Measurements from ENCODE around the gene DUT.

The DUT gene

DNA sequence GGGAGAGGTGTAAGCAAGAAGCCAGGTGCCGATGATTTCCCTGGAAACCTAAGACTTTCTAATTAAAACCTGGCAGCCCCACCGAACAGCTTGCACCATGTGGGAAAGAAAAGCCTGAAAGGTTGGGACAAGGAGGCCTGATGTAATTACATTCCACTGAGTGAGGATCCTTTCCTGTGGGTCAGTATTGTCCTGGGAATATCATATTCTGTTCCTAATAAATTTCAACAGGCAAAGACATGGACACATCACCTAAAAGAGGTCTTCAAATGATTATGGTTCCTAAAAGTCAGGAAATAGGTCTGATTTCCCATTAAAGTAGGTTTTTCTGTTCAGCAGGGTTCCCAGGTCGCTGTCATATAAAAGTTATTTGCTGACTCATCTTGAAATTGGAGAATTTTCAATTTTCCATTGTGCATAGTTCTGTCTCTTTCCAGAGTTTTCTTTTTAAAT lies 58.5 kb downstream of the DUT start:
- H3K4me2 ChIP-seq (ENCODE audit: low read depth, low read length): no peak overlapping the region
- no peaks in the 10 kb centered on the region for H4K20me1 ChIP-seq (ENCODE audit: insufficient read depth, low read length)
- no peaks in the 10 kb centered on the region for H3K27me3 ChIP-seq (replicated peaks; ENCODE audit: insufficient read depth, low read length)
- H3K4me3 ChIP-seq (ENCODE audit: low read length): no peak overlapping the region
- no peak for DNase-seq
- no peak for TF ChIP-seq EZH2 (optimal IDR thresholded peaks at IDR 0.05; ENCODE audit: low read depth, low read length)
- TF ChIP-seq EZH2phosphoT487 (IDR thresholded peaks at IDR 0.05; ENCODE audit: low read length): no peak
- no peak for TF ChIP-seq CTCF (IDR thresholded peaks at IDR 0.05; ENCODE audit: low read length)
- H3K4me1 ChIP-seq (ENCODE audit: low read length): no peaks in the 10 kb centered on the region
- H2AFZ ChIP-seq (ENCODE audit: low read length): no peak overlapping the region
- H3K9me2 ChIP-seq (replicated peaks; ENCODE audit: insufficient read depth, low read length): no peaks in the 10 kb centered on the region
- H3F3A ChIP-seq (ENCODE audit: insufficient read depth, low read length): no peaks in the 10 kb centered on the region
- H3K79me2 ChIP-seq (ENCODE audit: low read length): no peaks in the 10 kb centered on the region
- no peak overlapping the region for H3K9ac ChIP-seq (ENCODE audit: low read length)
- no peaks in the 10 kb centered on the region for H3K9me3 ChIP-seq (replicated peaks; ENCODE audit: insufficient read depth, low read length)
- no peaks in the 10 kb centered on the region for H3K36me3 ChIP-seq (replicated peaks; ENCODE audit: insufficient read depth, low read length)
- H3K27ac ChIP-seq (ENCODE audit: low read length): no peak overlapping the region

GRCh38 chr15:48391950-48392349 lies 60.7 kb downstream of the DUT start:
- no peaks in the 10 kb centered on the region for H3K27me3 ChIP-seq (replicated peaks; ENCODE audit: insufficient read depth, low read length)
- H3K79me2 ChIP-seq (ENCODE audit: low read length): no peaks in the 10 kb centered on the region
- H3K4me2 ChIP-seq (ENCODE audit: low read depth, low read length): no peak overlapping the region
- H3K4me3 ChIP-seq (ENCODE audit: low read length): no peak overlapping the region
- no peaks in the 10 kb centered on the region for H3K9me3 ChIP-seq (replicated peaks; ENCODE audit: insufficient read depth, low read length)
- H3F3A ChIP-seq (ENCODE audit: insufficient read depth, low read length): no peaks in the 10 kb centered on the region
- no peaks in the 10 kb centered on the region for H3K4me1 ChIP-seq (ENCODE audit: low read length)
- TF ChIP-seq CTCF (IDR thresholded peaks at IDR 0.05; ENCODE audit: low read length) (no peak), EZH2 (optimal IDR thresholded peaks at IDR 0.05; ENCODE audit: low read depth, low read length) (no peak), EZH2phosphoT487 (IDR thresholded peaks at IDR 0.05; ENCODE audit: low read length) (no peak)
- no peak for DNase-seq
- no peaks in the 10 kb centered on the region for H4K20me1 ChIP-seq (ENCODE audit: insufficient read depth, low read length)
- H3K27ac ChIP-seq (ENCODE audit: low read length): no peak overlapping the region
- no peak overlapping the region for H2AFZ ChIP-seq (ENCODE audit: low read length)
- H3K9me2 ChIP-seq (replicated peaks; ENCODE audit: insufficient read depth, low read length): no peaks in the 10 kb centered on the region
- H3K9ac ChIP-seq (ENCODE audit: low read length): no peak overlapping the region
- H3K36me3 ChIP-seq (replicated peaks; ENCODE audit: insufficient read depth, low read length): no peaks in the 10 kb centered on the region

- H3K36me3 ChIP-seq (replicated peaks; ENCODE audit: insufficient read depth, low read length): no peaks in the 10 kb centered on the region
- H3K9me3 ChIP-seq (replicated peaks; ENCODE audit: insufficient read depth, low read length): no peaks in the 10 kb centered on the region
- no peak overlapping the region for H3K4me2 ChIP-seq (ENCODE audit: low read depth, low read length)
- H3K27ac ChIP-seq (ENCODE audit: low read length): no peak overlapping the region
- no peak overlapping the region for H3K9ac ChIP-seq (ENCODE audit: low read length)
- no peak overlapping the region for H3K4me3 ChIP-seq (ENCODE audit: low read length)
- no peak for DNase-seq
- H3K4me1 ChIP-seq (ENCODE audit: low read length): no peaks in the 10 kb centered on the region
- no peaks in the 10 kb centered on the region for H3K27me3 ChIP-seq (replicated peaks; ENCODE audit: insufficient read depth, low read length)
- no peaks in the 10 kb centered on the region for H3F3A ChIP-seq (ENCODE audit: insufficient read depth, low read length)
- H4K20me1 ChIP-seq (ENCODE audit: insufficient read depth, low read length): no peaks in the 10 kb centered on the region
- no peak overlapping the region for H2AFZ ChIP-seq (ENCODE audit: low read length)
- no peaks in the 10 kb centered on the region for H3K79me2 ChIP-seq (ENCODE audit: low read length)
- TF ChIP-seq CTCF (IDR thresholded peaks at IDR 0.05; ENCODE audit: low read length) (no peak), EZH2 (optimal IDR thresholded peaks at IDR 0.05; ENCODE audit: low read depth, low read length) (no peak), EZH2phosphoT487 (IDR thresholded peaks at IDR 0.05; ENCODE audit: low read length) (no peak)
- no peaks in the 10 kb centered on the region for H3K9me2 ChIP-seq (replicated peaks; ENCODE audit: insufficient read depth, low read length)
Observed at GRCh38 chr15:48392356-48392755, 61.1 kb downstream of the DUT start.
